Loucy (cell line): ENCODE results near the gene HLF.

ENCODE experiments used
- CTCF ChIP-seq: fragments of 200-600 bp; sonication (generic); conservative IDR thresholded peaks from 2 replicates; pipeline ENCODE4 v1.5.1; 2014; ENCODE audit warnings: mild to moderate bottlenecking, antibody characterized with exemption, low read length
- EZH2phosphoT487 ChIP-seq: fragments of 200-600 bp; IDR thresholded peaks from 2 replicates; pipeline ENCODE4 v1.6.1; 2018; ENCODE audit warnings: antibody characterized with exemption, mild to moderate bottlenecking, moderate library complexity, borderline replicate concordance

GRCh38 chr17:55284944-55285339, 20.2 kb downstream of the HLF start:
- TF ChIP-seq CTCF (no peak), EZH2phosphoT487 (no peak)
